BLaER1 (cell line): ENCODE measurements around the gene PLA2G2E.

Experiments
- H3K27ac ChIP-seq: shearing (Covaris generic); formaldehyde crosslinking; 2 replicates; pipeline ENCODE4 v1.8.1; 2022
- H3K27me3 ChIP-seq: shearing (Covaris generic); formaldehyde crosslinking; 2 replicates; pipeline ENCODE4 v1.8.1; 2022
- H3K36me3 ChIP-seq: shearing (Covaris generic); formaldehyde crosslinking; 2 replicates; pipeline ENCODE4 v1.8.1; 2022
- H3K4me1 ChIP-seq: shearing (Covaris generic); formaldehyde crosslinking; 2 replicates; pipeline ENCODE4 v1.8.1; 2022
- H3K4me2 ChIP-seq: shearing (Covaris generic); formaldehyde crosslinking; 2 replicates; pipeline ENCODE4 v1.8.1; 2022
- H3K4me3 ChIP-seq: shearing (Covaris generic); formaldehyde crosslinking; 2 replicates; pipeline ENCODE4 v1.8.1; 2022
- H3K9ac ChIP-seq: shearing (Covaris generic); formaldehyde crosslinking; 2 replicates; pipeline ENCODE4 v1.8.1; 2022
- H3K9me3 ChIP-seq: shearing (Covaris generic); formaldehyde crosslinking; 2 replicates; pipeline ENCODE4 v1.8.1; 2022
- H4K20me1 ChIP-seq: shearing (Covaris generic); formaldehyde crosslinking; 2 replicates; pipeline ENCODE4 v1.8.1; 2022
- Cebpa-rat ChIP-seq: shearing (Covaris generic); IDR thresholded peaks from 2 replicates; pipeline ENCODE4 v1.8.1; 2022

The PLA2G2E gene

GRCh38 chr1:19878637-19878985 lies 44.8 kb downstream of the PLA2G2E start:
- Histone ChIP-seq H3K9me3 (peaks cover 9% of the 10 kb centered on the region), H3K27me3 (no peaks in the 10 kb centered on the region), H3K36me3 (no peaks in the 10 kb centered on the region), H4K20me1 (peaks cover 12% of the 10 kb centered on the region), H3K27ac (no peak overlapping the region), H3K4me3 (no peak overlapping the region), H3K9ac (no peak overlapping the region), H3K4me2 (no peak overlapping the region), H3K4me1 (peaks cover 28% of the 10 kb centered on the region)
- no peak for TF ChIP-seq Cebpa-rat

DNA sequence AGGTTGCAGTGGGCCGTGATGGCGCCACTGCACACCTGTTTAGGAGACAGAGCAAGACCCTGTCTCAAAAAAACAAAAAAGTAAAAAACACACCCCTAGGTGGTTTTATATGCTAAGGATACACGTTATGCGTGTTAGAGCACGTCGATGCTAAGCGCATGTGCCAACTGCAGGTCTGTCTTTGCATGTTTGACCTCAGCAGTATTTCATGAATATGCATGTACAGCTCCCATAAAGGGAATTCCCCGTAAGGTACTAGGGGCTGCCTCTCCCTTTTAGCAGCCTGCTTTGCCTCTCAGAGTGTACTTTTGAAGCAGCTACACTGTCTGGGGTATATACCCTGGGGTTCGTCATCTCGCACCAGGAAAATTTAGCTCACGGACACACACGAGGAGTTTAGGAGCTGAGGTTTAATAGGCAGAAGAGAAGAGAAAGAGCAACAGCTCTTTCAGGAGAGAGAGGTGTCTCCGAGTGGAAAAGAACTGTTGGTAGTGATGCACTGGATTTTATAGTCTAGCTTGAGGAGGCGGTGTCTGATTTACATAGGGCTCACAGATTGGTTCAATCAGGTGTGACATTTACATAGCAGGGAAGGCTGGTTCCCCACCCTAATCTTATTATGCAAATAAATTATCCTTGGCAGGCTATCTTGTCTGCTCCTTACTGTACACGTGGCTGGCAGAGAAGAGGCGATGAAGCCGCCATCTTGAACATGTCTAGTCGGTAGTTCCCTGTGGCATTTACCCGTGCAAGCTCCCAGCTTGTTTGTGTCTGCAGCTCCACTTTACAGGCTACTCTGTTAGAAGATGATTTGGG lies 45.4 kb downstream of the PLA2G2E start:
- H3K27ac ChIP-seq = peak overlapping the region; percentile 23; the same call in 1 of the 2 replicates
- H3K9me3 ChIP-seq = peaks cover 9% of the 10 kb centered on the region
- no peaks in the 10 kb centered on the region for H3K36me3 ChIP-seq
- no peak overlapping the region for H3K4me3 ChIP-seq
- H3K9ac ChIP-seq = no peak overlapping the region
- no peak for TF ChIP-seq Cebpa-rat
- peaks cover 6% of the 10 kb centered on the region for H4K20me1 ChIP-seq
- H3K4me1 ChIP-seq = peaks cover 23% of the 10 kb centered on the region
- H3K4me2 ChIP-seq = peak overlapping the region; percentile 52
- no peaks in the 10 kb centered on the region for H3K27me3 ChIP-seq

- peak overlapping the region; percentile 52 for H3K4me2 ChIP-seq
- H4K20me1 ChIP-seq = no peaks in the 10 kb centered on the region
- no peak for TF ChIP-seq Cebpa-rat
- H3K27me3 ChIP-seq = no peaks in the 10 kb centered on the region
- peak overlapping the region; percentile 23; the same call in 1 of the 2 replicates for H3K27ac ChIP-seq
- H3K9ac ChIP-seq = no peak overlapping the region
- no peaks in the 10 kb centered on the region for H3K36me3 ChIP-seq
- peaks cover 9% of the 10 kb centered on the region for H3K9me3 ChIP-seq
- H3K4me3 ChIP-seq = no peak overlapping the region
- H3K4me1 ChIP-seq = peaks cover 29% of the 10 kb centered on the region
Observed at GRCh38 chr1:19877181-19877750, 46.2 kb downstream of the PLA2G2E start.

GRCh38 chr1:19872190-19872589 lies 51.2 kb downstream of the PLA2G2E start:
- TF ChIP-seq Cebpa-rat = no peak
- Histone ChIP-seq H3K36me3 (no peaks in the 10 kb centered on the region), H3K4me2 (no peak overlapping the region), H3K27ac (no peak overlapping the region), H3K9ac (no peak overlapping the region), H3K9me3 (peaks cover 9% of the 10 kb centered on the region), H3K4me3 (no peak overlapping the region), H3K27me3 (no peaks in the 10 kb centered on the region), H4K20me1 (no peaks in the 10 kb centered on the region), H3K4me1 (peaks cover 14% of the 10 kb centered on the region)
